Activated CD4-positive, alpha-beta memory T cell treated with anti-CD3 and anti-CD28 coated beads, Interleukin-2, amount 10 ng/mL, durations not matched to agents 7 days and 5 days (primary cell): ENCODE results near the gene ZNF253. TPM values are rescaled to one million over a fixed set of nuclear protein-coding genes. Genes with fewer than 3 reads are reported as not detected.
"Not testable (repeated sequence)": the region's sequence is repeated elsewhere in the genome, so short reads cannot be mapped to it uniquely, and the experiment has no call there.

Source experiments
- CTCF ChIA-PET: fragments of 350-600 bp; sonication (Branson Sonifier 250); formaldehyde crosslinking; loops from one replicate; lab custom pipeline; 2021; ENCODE audit warnings: antibody characterized with exemption, inconsistent platforms; lab: Charles Lee
- POLR2A ChIA-PET: fragments of 350-600 bp; sonication (Branson Sonifier 250); formaldehyde crosslinking; loops from one replicate; lab custom pipeline; 2021; ENCODE audit warnings: antibody characterized with exemption; lab: Charles Lee
- DNase-seq: peaks from one replicate; pipeline ENCODE4 v3.0.0-alpha.2; 2020
- H3K27ac Mint-ChIP-seq: one replicate; pipeline ENCODE4 v1.8.0; 2021; ENCODE audit warnings: mild to moderate bottlenecking, mixed read lengths
- H3K27me3 Mint-ChIP-seq: one replicate; pipeline ENCODE4 v1.8.0; 2021; ENCODE audit warnings: mixed read lengths
- H3K36me3 Mint-ChIP-seq: one replicate; pipeline ENCODE4 v1.8.0; 2021; ENCODE audit warnings: low read depth, mixed read lengths
- H3K4me1 Mint-ChIP-seq: one replicate; pipeline ENCODE4 v1.8.0; 2021; ENCODE audit warnings: mixed read lengths
- H3K4me3 Mint-ChIP-seq: one replicate; pipeline ENCODE4 v1.8.0; 2021; ENCODE audit warnings: mild to moderate bottlenecking, mixed read lengths
- H3K9me3 Mint-ChIP-seq: one replicate; pipeline ENCODE4 v1.8.0; 2021; ENCODE audit warnings: mixed read lengths
- total RNA-seq, 2 experiments: library from RNA; stranded (reverse); gene quantifications; one replicate each; pipeline ENCODE4 v1.2.3, GENCODE V29; 2021

ZNF253 gene
- total RNA-seq, 2 experiments from 2014 or later = 12.9 to 14.7 TPM

GRCh38 chr19:19907551-19907950, 41.9 kb downstream of the ZNF253 start:
- POLR2A ChIA-PET, H3K4me3 Mint-ChIP-seq, DNase-seq, CTCF ChIA-PET, H3K27ac Mint-ChIP-seq, H3K27me3 Mint-ChIP-seq: not testable (repeated sequence)
- H3K36me3 Mint-ChIP-seq = peaks cover 84% of the 10 kb centered on the region
- H3K4me1 Mint-ChIP-seq = peaks cover 12% of the 10 kb centered on the region
- H3K9me3 Mint-ChIP-seq = peaks cover 65% of the 10 kb centered on the region

DNA sequence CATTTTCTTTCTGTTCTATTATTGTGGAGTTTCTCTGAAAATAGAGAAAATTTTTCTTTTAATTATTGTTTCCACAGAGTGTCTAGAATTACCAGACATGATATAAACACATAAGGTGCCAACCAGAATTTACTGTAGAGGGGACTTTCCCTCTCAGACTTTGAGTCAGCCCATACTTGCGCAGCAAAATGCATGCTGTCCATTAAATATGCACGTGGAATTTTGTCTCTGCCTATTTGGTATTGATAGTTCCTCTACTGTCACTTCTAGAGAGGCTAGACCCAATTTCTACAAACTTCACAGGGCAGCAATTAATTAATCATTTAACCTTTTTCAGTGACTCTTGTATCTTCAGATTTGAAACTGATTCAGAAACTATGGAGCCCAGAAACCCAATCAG, 44.0 kb downstream of the ZNF253 start:
- DNase-seq = no peak
- peaks cover 85% of the 10 kb centered on the region for H3K36me3 Mint-ChIP-seq
- no peaks in the 10 kb centered on the region for H3K27me3 Mint-ChIP-seq
- CTCF ChIA-PET = no interaction called here
- no peak overlapping the region for H3K4me3 Mint-ChIP-seq
- peaks cover 62% of the 10 kb centered on the region for H3K9me3 Mint-ChIP-seq
- no peak overlapping the region for H3K27ac Mint-ChIP-seq
- peaks cover 6% of the 10 kb centered on the region for H3K4me1 Mint-ChIP-seq
- POLR2A ChIA-PET = no interaction called here

- Mint-ChIP-seq H3K4me1 (no peaks in the 10 kb centered on the region), H3K4me3 (no peak overlapping the region), H3K36me3 (peaks cover 85% of the 10 kb centered on the region), H3K27ac (no peak overlapping the region), H3K9me3 (peaks cover 51% of the 10 kb centered on the region), H3K27me3 (no peaks in the 10 kb centered on the region)
- ChIA-PET POLR2A (interaction anchor here (0.9 to 1.4 kb wide), 2 partner anchors 46 to 350 kb away, joined by 3 read pairs; partner anchors contain the start of gene ZNF253), CTCF (no interaction called here)
- no peak for DNase-seq
Observed at GRCh38 chr19:19911150-19911549, 45.5 kb downstream of the ZNF253 start.

DNA sequence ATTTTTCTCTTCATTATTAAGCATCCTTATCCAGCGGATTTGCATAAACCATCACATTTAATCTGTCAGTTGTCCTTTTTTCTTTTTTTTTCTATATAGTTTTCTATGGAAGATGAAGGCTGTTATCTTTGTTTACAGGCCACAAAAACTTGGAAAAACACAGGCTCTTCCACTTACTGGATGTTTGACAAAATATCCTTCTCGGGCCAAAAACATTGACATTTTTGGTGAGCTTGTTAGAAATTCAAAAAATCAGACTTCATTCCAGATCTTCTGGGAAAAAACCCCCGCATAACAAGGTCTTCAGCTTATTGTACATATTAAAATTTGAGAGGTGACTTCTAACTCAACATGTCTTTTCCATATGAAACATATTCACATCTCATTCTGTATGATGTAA, 48.9 kb downstream of the ZNF253 start:
- POLR2A ChIA-PET = no interaction called here
- CTCF ChIA-PET = no interaction called here

DNA sequence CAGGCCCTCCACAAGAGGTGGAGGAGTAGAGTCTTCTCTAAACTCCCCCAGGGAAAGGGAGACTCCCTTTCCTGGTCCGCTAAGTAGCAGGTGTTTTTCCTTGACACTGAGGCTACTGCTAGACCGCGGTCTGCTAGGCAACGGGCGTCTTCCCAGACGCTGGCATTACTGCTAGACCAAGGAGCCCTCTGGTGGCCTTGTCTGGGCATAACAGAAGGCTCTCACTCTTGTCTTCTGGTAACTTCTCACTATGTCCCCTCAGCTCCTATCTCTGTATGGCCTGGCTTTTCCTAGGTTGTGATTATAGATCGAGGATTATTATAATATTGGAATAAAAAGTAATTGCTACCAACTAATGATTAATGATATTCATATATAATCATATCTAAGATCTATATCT, 64.7 kb downstream of the ZNF253 start:
- peaks cover 58% of the 10 kb centered on the region for H3K9me3 Mint-ChIP-seq
- H3K27me3 Mint-ChIP-seq, H3K4me3 Mint-ChIP-seq, H3K27ac Mint-ChIP-seq, H3K4me1 Mint-ChIP-seq, POLR2A ChIA-PET: not testable (repeated sequence)
- H3K36me3 Mint-ChIP-seq = peaks cover 74% of the 10 kb centered on the region
- peak; percentile 25 for DNase-seq
- CTCF ChIA-PET = interaction anchor here (0.6 kb wide), 1 partner anchor 107 kb away, joined by 3 read pairs; no protein-coding TSS in a partner anchor

More for the DNA sequence above, 48.9 kb downstream of the ZNF253 start:
- H3K9me3 Mint-ChIP-seq = peaks cover 38% of the 10 kb centered on the region
- no peaks in the 10 kb centered on the region for H3K4me1 Mint-ChIP-seq
- peaks cover 88% of the 10 kb centered on the region for H3K36me3 Mint-ChIP-seq
- H3K27ac Mint-ChIP-seq = no peak overlapping the region
- no peak for DNase-seq
- no peak overlapping the region for H3K4me3 Mint-ChIP-seq
- no peaks in the 10 kb centered on the region for H3K27me3 Mint-ChIP-seq

GRCh38 chr19:19933432-19934314, 68.0 kb downstream of the ZNF253 start:
- H3K4me1 Mint-ChIP-seq, CTCF ChIA-PET, H3K27ac Mint-ChIP-seq, POLR2A ChIA-PET, H3K27me3 Mint-ChIP-seq, H3K4me3 Mint-ChIP-seq, DNase-seq: not testable (repeated sequence)
- Mint-ChIP-seq H3K9me3 (peaks cover 62% of the 10 kb centered on the region), H3K36me3 (peaks cover 47% of the 10 kb centered on the region)

- ChIA-PET CTCF (interaction anchor here (0.6 kb wide), 1 partner anchor 99 kb away, joined by 3 read pairs; no protein-coding TSS in a partner anchor), POLR2A (interaction anchor here (0.6 kb wide), 1 partner anchor 77 kb away, joined by 3 read pairs; no protein-coding TSS in a partner anchor)
- Mint-ChIP-seq H3K4me3 (no peak overlapping the region), H3K27me3 (no peaks in the 10 kb centered on the region), H3K36me3 (peaks cover 23% of the 10 kb centered on the region), H3K4me1 (no peaks in the 10 kb centered on the region), H3K9me3 (peaks cover 74% of the 10 kb centered on the region), H3K27ac (no peak overlapping the region)
- DNase-seq = no peak
Observed at GRCh38 chr19:19937403-19937802, 71.7 kb downstream of the ZNF253 start.

GRCh38 chr19:19938449-19938848, 72.8 kb downstream of the ZNF253 start:
- no peak overlapping the region for H3K27ac Mint-ChIP-seq
- peaks cover 71% of the 10 kb centered on the region for H3K9me3 Mint-ChIP-seq
- POLR2A ChIA-PET = no interaction called here
- H3K4me1 Mint-ChIP-seq = no peaks in the 10 kb centered on the region
- no peaks in the 10 kb centered on the region for H3K27me3 Mint-ChIP-seq
- no peak overlapping the region for H3K4me3 Mint-ChIP-seq
- DNase-seq = no peak
- CTCF ChIA-PET = no interaction called here
- peaks cover 13% of the 10 kb centered on the region for H3K36me3 Mint-ChIP-seq

DNA sequence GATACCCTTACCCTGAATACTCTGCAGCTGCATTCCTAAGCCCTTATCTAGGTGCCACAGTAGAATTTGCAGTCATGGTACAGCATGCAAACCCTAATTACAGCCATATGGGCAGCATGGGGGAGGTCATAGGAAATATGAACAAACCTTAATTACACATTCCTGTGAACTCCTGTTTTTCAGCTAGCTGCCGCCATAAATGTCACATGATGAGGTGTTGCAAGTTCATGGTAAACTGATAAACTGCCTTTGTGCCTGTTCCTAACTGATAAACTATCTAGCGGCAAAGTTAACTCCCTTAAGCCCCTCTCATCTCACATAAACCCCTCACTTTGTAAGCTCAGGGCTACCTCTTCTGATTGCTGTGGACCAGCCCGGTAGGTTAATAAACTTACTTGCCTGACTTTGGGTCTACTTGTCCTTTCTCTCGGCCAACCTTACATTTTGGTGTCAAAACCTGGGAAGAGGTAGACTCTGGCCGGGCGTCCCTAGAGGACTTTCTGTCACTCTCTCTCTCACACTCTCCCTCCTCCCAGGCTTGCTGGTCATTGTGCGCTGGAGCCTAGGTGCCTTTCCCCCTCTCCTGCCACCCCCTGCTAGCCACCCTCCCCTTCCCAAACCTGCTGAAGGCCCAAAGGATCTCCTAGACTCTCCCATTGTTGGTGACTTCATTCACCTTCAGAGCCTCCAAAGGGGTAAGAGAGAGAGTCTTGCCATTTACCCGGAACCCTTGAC, 78.3 kb downstream of the ZNF253 start:
- Mint-ChIP-seq H3K36me3 (peaks cover 2% of the 10 kb centered on the region), H3K4me3 (no peak overlapping the region), H3K4me1 (no peaks in the 10 kb centered on the region), H3K27ac (no peak overlapping the region), H3K9me3 (peaks cover 51% of the 10 kb centered on the region), H3K27me3 (no peaks in the 10 kb centered on the region)
- CTCF ChIA-PET = interaction anchor here (0.6 kb wide), 1 partner anchor 172 kb away, joined by 4 read pairs; no protein-coding TSS in a partner anchor
- POLR2A ChIA-PET = no interaction called here
- DNase-seq = no peak

Other genes with a start within 250 kb of the ZNF253 start
- gene PBX4, start 247.2 kb upstream of the ZNF253 start, total RNA-seq = 10 to 100 TPM; 49.0 to 55.6 TPM
- 10 to 100 TPM; 43.2 to 46.2 TPM for gene LPAR2, start 237.7 kb upstream of the ZNF253 start, total RNA-seq
- 100 to 1,000 TPM; 111 to 112 TPM for gene GMIP, start 222.2 kb upstream of the ZNF253 start, total RNA-seq
- gene ATP13A1, start 202.2 kb upstream of the ZNF253 start, total RNA-seq = 100 to 1,000 TPM; 102 to 107 TPM
- gene ZNF101, start 197.0 kb upstream of the ZNF253 start, total RNA-seq = 100 to 1,000 TPM; 105 to 108 TPM
- 1 to 10 TPM; 8.0 to 8.4 TPM for gene ZNF14, start 132.8 kb upstream of the ZNF253 start, total RNA-seq
- 10 to 100 TPM; 24.6 to 25.5 TPM for gene ZNF506, start 44.1 kb upstream of the ZNF253 start, total RNA-seq
- 10 to 100 TPM; 11.4 to 11.7 TPM for gene ZNF93, start 35.1 kb downstream of the ZNF253 start, total RNA-seq
- gene ZNF682, start 173.6 kb downstream of the ZNF253 start, total RNA-seq = 1 to 10 TPM; 4.8 to 5.5 TPM
- 1 to 10 TPM; 7.8 to 8.5 TPM for gene ZNF90, start 212.1 kb downstream of the ZNF253 start, total RNA-seq